ENCODE data around the gene TARBP1.
"Not testable (repeated sequence)": the region's sequence is repeated elsewhere in the genome, so short reads cannot be mapped to it uniquely, and the experiment has no call there.

Gene TARBP1

DNA sequence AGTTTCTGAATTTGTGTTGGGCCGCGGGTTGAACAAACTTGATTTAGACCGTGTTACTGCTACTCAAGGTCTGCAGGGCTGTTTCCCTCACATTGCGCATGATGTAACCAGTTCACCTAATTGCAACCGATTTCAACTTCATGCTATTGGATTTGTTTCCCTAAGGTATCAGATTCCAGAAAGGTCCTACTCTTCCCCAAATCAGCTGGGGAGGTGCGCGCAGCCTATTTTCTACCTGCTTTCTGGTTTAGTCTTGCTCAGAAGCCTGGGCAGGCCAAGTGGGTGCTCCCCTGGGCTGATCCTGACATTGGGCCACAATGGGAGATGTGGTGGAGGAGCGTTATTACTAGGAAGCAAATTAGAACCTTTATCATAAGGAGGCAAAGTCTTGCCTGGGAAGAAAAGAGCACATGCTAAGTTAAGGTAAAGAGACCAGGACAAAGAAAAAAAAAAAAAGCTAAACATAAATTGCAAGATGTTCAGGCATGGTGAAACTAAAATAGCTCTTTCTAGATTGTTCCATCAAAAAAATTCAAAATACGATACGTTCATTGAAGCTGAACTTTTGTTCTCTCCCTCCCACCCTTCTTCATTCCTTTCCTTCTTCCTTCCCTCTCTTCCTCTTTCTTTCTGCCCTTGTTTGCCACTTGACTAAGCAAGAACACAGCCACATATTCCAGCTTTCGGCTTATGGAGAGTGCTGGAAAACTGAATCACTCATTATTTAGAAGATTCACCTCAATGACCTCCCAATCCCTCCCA lies 28.8 kb upstream of the TARBP1 start:
- no peak for DNase-seq (ENCODE audit: extremely low read depth in 1 of 2, low read depth in 1 of 2)

DNA sequence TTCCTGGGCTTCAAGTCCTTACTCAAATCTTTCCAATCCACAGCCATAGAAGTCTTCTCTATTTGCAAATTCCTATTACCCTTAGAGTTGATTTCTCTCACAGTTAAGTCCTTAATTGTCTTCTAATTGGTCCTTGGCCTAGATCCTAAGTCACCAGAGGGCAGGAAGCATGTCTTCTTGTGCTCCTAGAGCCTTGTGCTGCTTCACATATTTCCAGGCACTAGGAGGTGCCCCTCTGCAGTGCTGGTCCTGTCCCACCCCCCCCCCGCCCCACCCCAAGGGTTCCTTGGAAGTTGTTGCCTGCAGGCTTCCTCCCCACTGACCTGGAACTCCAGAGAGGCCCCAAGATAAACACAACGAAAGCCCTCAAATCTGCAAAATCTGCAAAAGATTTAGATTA lies 28.1 kb upstream of the TARBP1 start:
- DNase-seq (ENCODE audit: extremely low read depth in 1 of 2, low read depth in 1 of 2), result no peak

DNA sequence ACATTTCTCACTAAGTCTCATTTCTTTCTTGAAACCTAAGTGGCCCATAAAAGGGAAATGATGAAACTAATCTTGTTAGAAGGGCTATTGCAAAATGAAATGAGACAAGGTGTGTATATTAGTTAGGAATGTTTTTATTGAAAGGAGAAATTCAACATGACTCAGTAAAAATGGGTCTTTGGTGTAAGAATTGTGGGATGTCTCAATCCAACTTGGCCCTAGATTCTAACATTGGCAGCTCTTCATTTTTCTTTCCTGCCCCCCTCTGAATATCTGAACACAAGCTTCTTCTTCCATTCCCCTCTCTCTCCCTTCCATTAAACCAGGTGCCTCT lies 26.8 kb upstream of the TARBP1 start:
- DNase-seq (ENCODE audit: extremely low read depth in 1 of 2, low read depth in 1 of 2), result no peak

DNA sequence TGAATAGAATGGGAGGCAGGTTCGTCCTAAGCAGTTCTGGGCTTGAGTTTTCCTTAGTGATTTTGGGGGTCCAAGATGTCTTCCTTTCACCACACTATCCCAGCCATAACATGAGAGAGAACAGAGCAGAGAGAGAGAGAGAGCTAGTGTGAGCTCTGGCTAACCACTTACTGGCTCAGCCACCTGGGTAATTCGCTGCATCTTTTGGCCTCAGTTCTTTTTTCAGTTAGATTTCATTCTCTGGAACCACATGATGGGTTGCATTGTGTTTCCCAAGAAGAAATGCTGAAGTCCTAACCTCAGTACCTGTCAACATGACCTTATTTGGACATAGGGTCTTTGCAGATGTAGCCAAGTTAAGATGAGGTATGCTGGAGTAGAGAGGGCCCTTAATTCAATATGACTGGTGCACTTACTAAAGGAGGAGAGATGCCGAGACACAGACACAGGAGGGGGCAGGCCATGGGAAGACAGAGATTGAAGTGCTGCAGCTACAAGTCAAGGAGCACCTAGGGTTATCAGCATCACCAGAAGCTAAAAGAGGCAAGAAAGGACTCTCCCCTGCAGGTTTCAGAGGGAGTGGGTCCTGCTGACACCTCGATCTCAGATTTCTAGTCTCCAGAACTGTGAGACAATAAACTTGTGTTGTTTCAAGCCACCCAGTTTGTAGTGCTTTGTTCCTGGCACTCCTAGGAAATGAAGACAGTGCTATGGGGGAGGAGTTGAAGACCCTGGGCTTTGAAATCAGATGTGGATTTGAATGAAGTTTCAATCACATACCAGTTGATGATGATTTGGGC lies 26.2 kb upstream of the TARBP1 start:
- no peak for DNase-seq (ENCODE audit: extremely low read depth in 1 of 2, low read depth in 1 of 2)

DNA sequence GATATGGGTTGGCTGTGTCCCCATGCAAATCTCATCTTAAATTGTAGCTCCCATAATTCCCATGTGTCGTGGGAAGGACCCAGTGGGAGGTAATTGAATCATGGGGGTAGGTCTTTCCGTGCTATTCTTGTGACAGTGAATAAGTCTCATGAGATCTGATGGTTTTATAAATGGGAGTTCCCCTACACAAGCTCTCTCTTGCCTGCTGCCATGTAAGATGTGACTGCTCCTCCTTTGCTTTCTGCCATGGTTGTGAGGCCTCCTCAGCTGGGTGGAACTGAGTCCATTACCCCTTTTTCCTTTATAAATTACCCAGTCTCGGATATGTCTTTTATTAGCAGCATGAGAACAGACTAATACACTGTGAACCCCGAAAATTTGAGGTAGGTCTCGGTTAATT lies 25.3 kb upstream of the TARBP1 start:
- DNase-seq (ENCODE audit: extremely low read depth in 1 of 2, low read depth in 1 of 2), result not testable (repeated sequence)

DNA sequence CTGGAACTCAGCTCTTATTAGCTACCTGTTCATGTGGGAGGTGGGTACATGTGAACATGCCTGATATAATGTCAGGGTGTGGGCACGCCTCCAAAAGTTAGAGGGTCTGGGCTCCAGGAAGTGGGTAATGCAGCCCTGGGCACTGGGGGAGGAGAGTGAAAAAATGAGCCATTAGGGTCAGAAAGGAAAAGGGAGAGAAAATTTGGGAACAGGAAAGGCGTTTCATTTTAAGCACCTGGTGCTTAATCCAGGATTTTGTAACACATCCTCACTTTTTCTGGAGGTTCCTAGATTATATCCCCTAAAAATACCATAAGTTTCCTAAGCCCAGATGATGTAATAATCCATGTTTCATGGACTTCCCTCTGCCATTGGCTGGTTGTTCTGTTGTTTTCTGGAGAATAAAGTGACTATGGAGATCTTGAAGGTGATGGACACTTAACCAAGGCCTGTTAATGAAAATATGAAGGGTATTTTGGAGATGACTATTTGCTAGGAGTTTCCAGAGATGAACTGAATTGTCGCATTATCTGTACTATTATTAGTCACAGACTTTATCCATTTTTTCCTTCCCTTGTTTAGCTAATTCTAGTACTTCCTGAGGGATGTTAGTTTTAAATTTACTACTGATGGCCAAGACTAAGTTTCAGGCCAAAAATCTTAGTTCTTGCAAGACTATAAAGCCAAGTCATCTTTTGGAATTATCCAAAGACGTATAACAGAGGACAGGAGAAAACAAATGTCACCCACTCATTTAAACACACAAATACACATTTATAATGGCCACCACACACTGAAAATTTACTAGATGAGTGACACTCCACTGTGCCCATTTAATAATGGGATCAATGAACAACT lies 24.4 kb upstream of the TARBP1 start:
- DNase-seq (ENCODE audit: extremely low read depth in 1 of 2, low read depth in 1 of 2), result no peak

DNA sequence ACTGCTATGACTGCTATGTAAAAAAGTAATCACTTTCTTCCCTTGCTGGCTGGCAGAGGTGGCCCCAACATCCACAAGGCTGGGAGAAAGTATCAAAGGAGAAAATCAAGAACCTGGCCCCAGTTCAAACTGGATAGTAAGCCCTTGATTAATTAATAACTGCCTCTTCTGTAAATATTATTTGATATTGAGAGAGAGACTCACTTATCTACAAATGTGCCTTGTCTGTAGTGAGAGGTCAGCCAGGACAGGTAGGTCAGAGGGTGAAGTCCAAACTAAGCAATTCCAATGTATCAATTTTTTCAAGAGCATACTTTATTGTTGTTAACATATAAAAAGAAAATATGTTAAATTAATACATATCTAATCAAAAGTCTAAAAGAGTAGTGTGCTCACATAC lies 23.8 kb upstream of the TARBP1 start:
- no peak for DNase-seq (ENCODE audit: extremely low read depth in 1 of 2, low read depth in 1 of 2)

DNA sequence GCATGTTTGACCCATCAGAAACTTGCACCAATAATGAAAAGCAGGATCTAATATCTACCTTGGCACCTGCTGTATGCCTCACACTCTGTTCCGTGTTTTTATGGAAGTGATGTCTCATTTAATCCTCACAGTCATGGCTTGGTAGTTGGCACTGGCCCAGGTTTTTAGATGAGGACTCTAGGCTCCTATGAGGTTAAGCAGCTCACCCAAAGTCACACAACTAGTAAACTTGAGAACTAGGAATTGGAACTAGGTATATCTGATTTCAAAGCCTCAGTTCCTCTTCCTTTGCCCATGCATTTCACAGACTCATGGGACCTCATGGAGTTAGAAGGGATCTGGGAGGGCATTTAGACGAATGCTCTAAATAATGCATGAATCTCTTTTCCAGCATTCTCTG lies 21.3 kb upstream of the TARBP1 start:
- no peak for DNase-seq (ENCODE audit: extremely low read depth in 1 of 2, low read depth in 1 of 2)

DNA sequence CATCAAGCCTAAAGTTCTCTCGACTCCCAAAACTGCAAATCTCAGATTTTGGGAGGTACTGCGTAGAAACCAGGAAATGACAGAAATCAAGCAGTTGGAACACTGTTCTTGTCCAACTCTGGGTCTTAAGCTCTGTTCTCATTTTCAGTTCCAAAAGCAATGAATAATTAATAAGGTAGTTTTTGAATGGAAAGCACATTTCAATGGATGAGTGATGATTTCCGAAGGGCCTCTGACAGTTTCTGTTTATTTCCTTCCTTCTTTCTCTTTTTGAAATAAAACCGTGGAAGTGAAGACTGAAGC lies 20.9 kb upstream of the TARBP1 start:
- no peak for DNase-seq (ENCODE audit: extremely low read depth in 1 of 2, low read depth in 1 of 2)

DNA sequence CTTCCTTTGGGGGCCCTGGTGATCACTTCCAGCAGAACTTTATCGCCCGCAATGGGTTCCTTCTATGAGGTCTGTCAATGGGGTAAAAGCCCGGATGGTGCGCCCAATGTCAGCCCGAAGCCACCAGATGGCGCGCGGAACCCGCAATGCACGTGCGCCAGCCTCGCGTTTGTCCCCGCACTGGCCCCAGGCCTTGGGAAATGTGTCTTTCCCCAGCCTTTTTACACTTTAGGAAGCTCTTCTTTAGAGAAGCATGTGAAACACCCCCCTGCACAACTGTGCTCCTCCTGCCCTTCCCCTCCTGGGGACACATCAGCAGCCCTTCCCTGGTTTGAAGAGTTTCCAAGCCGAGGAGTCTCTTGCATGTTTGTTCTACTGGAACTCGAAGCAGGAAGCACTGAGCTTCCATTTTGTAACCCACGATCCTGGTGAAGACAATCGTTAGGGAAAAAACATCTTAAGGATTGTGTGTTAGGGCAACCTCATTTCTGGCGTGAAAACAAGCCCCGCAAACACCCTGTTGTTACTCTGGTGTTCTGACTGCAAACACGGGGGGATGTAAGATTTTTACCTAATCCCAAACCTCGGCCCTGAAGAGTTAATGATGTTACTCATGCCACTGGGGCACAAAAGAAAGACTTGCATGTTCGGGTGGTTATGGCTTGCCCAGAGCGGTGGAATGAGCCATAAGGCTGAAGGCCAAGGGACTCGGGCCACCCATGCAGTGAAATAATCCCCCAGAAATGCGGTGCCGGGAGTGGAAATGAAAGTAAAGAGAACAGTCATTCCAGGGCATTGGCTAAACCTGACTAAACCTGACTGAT lies 20.4 kb upstream of the TARBP1 start:
- DNase-seq (ENCODE audit: extremely low read depth in 1 of 2, low read depth in 1 of 2), result peak; percentile 62 to 71

DNA sequence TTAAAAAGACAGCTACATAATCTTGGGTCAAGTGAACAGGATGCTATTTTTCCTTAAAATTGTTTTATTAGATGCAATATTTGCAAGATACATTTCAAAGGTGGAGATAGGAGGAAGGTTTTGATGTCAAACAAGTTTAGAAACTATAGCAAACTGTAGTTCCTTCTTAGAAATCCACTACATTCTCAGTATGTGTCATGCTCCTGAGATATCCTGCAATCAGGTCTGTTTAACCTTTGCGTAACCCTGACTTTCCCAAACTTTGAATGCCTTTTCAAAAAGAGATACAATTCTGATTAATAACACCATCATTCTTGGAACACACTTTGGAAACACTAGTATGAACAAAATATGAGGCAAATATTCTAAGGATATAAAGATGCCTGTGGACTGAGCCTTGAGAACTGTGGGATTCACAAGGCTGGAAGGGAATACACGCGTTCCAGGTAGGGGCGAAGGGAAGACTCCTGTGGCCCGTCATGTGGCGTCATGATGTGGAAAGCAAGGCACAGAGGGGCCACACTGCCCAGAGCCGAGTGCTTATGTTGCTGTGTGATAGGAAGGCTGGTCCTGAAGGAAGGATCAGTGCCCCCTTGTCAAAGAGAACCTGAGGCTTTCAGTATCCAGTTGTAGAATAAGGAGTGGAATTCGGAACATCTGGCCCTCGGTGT lies 19.6 kb upstream of the TARBP1 start:
- DNase-seq (ENCODE audit: extremely low read depth in 1 of 2, low read depth in 1 of 2), result no peak

DNA sequence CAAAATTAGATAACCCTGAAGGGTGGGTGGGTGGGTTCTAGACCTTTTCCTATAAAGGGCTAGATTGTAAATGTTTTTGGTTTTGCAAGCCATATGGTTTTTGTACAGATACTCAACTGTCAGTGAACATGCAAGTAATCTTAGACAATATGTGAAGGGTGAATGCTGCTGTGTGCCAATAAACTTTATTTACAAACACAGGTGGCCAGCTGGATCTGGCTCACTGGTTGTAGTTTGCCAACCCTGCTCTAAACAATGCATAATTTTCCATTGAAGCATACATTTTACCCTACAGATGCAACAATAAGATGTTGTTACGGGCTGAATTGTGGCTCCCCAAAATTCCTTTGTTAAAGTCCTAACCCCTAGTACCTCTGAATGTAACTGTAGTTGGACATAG lies 18.6 kb upstream of the TARBP1 start:
- DNase-seq (ENCODE audit: extremely low read depth in 1 of 2, low read depth in 1 of 2), result no peak

DNA sequence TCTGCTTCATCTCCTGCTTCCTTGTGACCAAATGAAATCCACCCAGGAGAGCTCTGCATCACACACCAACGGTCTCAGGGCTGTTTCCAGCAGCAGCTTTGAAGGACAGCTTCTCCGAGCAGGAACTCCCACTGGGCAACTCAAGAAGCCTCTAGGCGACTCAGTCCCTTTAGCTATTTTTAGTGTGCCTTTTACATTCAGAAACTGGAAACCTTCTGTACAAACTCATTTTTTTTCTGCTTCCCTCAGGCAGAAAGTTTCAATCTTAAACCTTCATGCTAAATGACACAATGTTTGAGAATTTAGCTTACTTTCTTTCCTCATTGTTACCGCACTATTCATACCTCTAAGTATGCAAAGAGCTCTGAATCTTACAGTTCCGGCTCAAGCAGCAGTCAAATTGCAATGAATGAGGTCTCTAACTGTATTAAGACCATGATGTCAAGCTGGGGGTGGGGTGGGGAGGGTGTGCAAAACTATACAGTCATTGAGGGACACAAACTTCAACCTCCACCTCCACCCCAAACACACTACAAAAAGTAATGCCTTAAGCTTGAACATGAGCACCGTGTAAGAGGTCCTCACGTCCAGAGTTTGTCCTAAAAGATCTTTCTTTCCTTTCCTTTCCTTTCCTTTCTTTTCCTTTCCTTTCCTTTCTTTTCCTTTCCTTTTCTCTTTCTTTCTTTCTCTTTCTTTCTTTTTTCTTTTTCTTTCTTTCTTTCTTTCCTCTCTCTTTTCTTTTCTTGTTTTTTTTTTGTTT lies 16.4 kb upstream of the TARBP1 start:
- no peak for DNase-seq (ENCODE audit: extremely low read depth in 1 of 2, low read depth in 1 of 2)

DNA sequence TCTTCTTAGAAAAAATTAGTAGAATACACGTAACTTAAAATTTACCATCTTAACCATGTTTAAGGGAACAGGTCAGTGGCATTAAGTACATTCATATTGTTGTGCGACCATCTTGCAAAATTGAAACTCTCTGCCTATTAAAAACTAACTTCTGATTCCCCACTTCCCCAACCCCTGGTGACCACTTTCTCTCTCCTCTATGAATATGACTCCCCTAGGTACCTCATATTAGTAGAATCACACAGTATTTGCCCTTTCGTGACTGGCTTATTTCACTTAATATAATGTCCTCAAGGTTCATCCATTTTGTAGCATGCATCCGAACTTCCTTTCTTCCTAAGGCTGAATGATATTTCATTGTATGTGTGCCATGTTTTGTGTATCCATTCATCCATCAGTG lies 15.1 kb upstream of the TARBP1 start:
- DNase-seq (ENCODE audit: extremely low read depth in 1 of 2, low read depth in 1 of 2), result no peak

DNA sequence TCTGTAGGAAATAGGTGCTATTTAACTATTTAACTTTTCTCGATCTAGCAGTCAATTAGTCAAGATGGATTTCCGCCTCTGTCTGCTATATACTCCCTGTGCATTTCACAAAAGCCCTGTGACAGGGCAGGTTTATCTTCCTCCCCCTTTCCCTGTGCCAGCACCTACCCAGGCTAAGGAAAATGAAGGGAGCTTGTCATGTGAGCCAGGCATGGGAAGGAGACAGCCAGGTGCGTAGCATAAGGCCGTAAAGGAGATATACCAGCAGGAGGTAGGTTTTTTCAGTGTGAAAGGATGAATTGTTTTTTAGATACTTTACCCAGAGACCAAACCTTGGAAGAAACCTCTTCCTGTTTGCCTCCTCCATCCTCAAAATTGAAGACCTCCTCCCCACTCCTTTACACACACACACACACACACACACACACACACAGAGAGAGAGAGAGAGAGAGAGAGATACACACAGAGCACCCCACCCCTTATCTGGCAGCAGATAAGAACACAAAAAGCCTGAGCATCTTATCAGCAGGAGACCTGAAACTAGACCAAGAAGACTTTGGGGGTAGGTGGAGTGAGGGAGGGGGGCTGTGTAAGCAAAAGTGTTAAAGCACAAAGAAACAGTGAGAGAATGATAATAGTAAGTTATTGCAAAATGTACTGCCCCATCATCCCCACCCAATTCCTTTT lies 12.0 kb upstream of the TARBP1 start:
- DNase-seq (ENCODE audit: extremely low read depth in 1 of 2, low read depth in 1 of 2), result no peak

DNA sequence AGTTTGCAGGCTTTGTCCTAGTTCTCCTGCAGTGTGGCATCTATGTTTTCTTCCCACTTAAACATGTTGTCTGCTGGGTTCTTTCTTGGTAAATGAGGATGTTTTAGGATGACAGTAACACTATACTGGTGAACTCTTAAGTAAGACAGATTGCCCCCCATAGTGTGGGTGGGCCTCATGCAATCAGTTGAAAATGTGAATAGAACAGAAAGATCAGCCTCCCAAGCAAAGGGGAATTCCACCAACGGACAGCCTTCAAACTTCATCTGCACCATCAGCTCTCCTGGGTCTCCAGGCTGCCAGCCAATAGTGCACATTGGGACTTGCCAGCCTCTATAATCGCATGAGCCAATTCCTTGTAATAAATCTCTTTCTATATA lies 10.7 kb upstream of the TARBP1 start:
- no peak for DNase-seq (ENCODE audit: extremely low read depth in 1 of 2, low read depth in 1 of 2)

DNA sequence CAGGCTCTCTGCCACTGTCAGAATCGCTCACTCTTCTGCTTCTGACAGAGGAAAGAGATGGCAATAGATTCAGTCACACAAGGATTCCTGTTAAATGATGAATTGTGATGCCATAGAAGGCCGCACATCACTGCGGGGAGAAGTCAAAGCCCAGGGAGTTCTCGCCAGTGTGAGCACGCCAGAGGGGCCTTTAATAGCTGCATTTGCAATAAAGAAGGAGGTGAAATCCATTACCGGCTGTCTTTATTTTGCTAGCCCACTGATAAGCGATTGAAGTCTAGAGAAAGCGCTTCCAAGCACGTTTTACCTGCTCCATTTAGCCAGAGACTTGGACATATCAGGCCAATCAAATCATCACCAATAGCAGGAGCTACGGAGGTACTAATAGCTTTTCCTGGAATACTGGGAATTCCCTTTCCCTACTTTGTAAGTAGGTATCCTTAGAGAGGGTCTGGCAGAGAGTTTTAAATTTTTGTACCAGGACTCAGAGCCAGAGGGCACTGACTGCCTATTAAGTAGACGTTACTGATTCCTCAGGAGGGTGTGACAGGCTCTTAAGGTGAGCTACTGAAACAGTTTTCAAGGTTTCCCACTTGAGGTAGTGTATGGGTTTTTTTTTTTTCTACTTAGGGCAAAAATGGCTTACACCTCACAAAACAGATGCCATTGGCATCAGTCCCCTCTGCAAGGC lies 10.2 kb upstream of the TARBP1 start:
- no peak for DNase-seq (ENCODE audit: extremely low read depth in 1 of 2, low read depth in 1 of 2)

Data from stimulated activated CD8-positive, alpha-beta memory T cell treated with anti-CD3 and anti-CD28 coated beads, Interleukin-7, amount 100 ng/mL, for 48 hours (primary cell).